HepG2 (cell line): Measurements from ENCODE around the gene ANKRD27. TPM values are rescaled to one million over a fixed set of nuclear protein-coding genes. Genes with fewer than 3 reads are reported as not detected.

Source experiments
- ASH2L ChIP-seq: fragments of 300-600, 200-600 bp; sonication (generic); IDR thresholded peaks from 2 replicates; pipeline ENCODE4 v1.7.0; 2017; ENCODE audit warnings: low read depth, mild to moderate bottlenecking, moderate library complexity, mixed read lengths, low read length; ENCODE audit not compliant: insufficient read length
- GABPB1 ChIP-seq: IDR thresholded peaks from 2 replicates; pipeline ENCODE4 v1.6.1; 2016; ENCODE audit warnings: mild to moderate bottlenecking, missing genetic modification reagents, moderate library complexity, missing compliant biosample characterization
- HMG20A ChIP-seq: IDR thresholded peaks from 2 replicates; pipeline ENCODE4 v1.6.1; 2016; ENCODE audit warnings: borderline replicate concordance
- HNRNPLL ChIP-seq: fragments of 200-400 bp; formaldehyde crosslinking; IDR thresholded peaks from 2 replicates; pipeline ENCODE4 v1.6.1; 2017; ENCODE audit warnings: mild to moderate bottlenecking, low read depth, low read length; ENCODE audit not compliant: poor library complexity, severe bottlenecking
- KDM5B ChIP-seq: sonication (generic); formaldehyde crosslinking; IDR thresholded peaks from 2 replicates; pipeline ENCODE4 v1.4.0; 2020; ENCODE audit warnings: missing genetic modification reagents, mild to moderate bottlenecking, borderline replicate concordance
- RNF2 ChIP-seq: fragments of 450-650 bp; conservative IDR thresholded peaks from 2 replicates; pipeline ENCODE4 v1.6.1; 2016; ENCODE audit warnings: low read depth
- SRY ChIP-seq: sonication (generic); formaldehyde crosslinking; IDR thresholded peaks from 2 replicates; pipeline ENCODE4 v1.8.0; 2022; ENCODE audit warnings: mild to moderate bottlenecking, missing genetic modification reagents
- TAF15 ChIP-seq: fragments of 200-400 bp; formaldehyde crosslinking; IDR thresholded peaks from one replicate; pipeline ENCODE4 v1.6.1; 2018; ENCODE audit warnings: mild to moderate bottlenecking, low read depth, low read length; ENCODE audit not compliant: poor library complexity, severe bottlenecking
- TBX2 ChIP-seq: sonication (generic); formaldehyde crosslinking; IDR thresholded peaks from 2 replicates; pipeline ENCODE4 v1.5.0; 2020; ENCODE audit warnings: missing genetic modification reagents, mild to moderate bottlenecking, borderline replicate concordance
- TGIF2 ChIP-seq: IDR thresholded peaks from 2 replicates; pipeline ENCODE4 v1.6.1; 2016; ENCODE audit warnings: control low read depth, missing compliant biosample characterization
- ZBTB42 ChIP-seq: sonication (generic); formaldehyde crosslinking; IDR thresholded peaks from 2 replicates; pipeline ENCODE4 v1.5.0; 2020; ENCODE audit warnings: mild to moderate bottlenecking, missing genetic modification reagents
- ZC3H13 ChIP-seq: sonication (generic); formaldehyde crosslinking; IDR thresholded peaks from 2 replicates; pipeline ENCODE4 v1.8.1; 2023; ENCODE audit warnings: mild to moderate bottlenecking, missing genetic modification reagents, moderate library complexity
- ZNF253 ChIP-seq: sonication (generic); formaldehyde crosslinking; IDR thresholded peaks from 2 replicates; pipeline ENCODE4 v1.8.0; 2022; ENCODE audit warnings: mild to moderate bottlenecking, missing genetic modification reagents, borderline replicate concordance
- ZNF562 ChIP-seq: sonication (generic); formaldehyde crosslinking; IDR thresholded peaks from 2 replicates; pipeline ENCODE4 v1.8.0; 2022; ENCODE audit warnings: missing genetic modification reagents, borderline replicate concordance
- ZNF749 ChIP-seq: sonication (generic); formaldehyde crosslinking; IDR thresholded peaks from 2 replicates; pipeline ENCODE4 v1.8.0; 2022; ENCODE audit warnings: mild to moderate bottlenecking, missing genetic modification reagents, moderate library complexity, borderline replicate concordance
- ZNF775 ChIP-seq: sonication (generic); formaldehyde crosslinking; IDR thresholded peaks from 2 replicates; pipeline ENCODE4 v1.4.0; 2020; ENCODE audit warnings: missing genetic modification reagents, mild to moderate bottlenecking, moderate library complexity, borderline replicate concordance
- ZNF790 ChIP-seq: sonication (generic); formaldehyde crosslinking; IDR thresholded peaks from 2 replicates; pipeline ENCODE4 v1.8.0; 2022; ENCODE audit warnings: missing genetic modification reagents, mild to moderate bottlenecking, borderline replicate concordance
- ZZZ3 ChIP-seq: sonication (generic); formaldehyde crosslinking; IDR thresholded peaks from 2 replicates; pipeline ENCODE4 v1.4.0; 2020; ENCODE audit warnings: missing genetic modification reagents, mild to moderate bottlenecking, borderline replicate concordance
- polyA plus RNA-seq, 8 experiments: library from polyadenylated mRNA; depleted of rRNA in 3 of 8; stranded (reverse) in 7 of 8; unstranded in 1 of 8; fragments of >200 nt; fragmentation: Illumina TruSeq in 4 of 8; extraction: Trizol in 4 of 8; gene quantifications; 2 replicates each; pipeline versions ENCODE4 v1.2.1 to v1.2.3, GENCODE V29; 2011 to 2016; ENCODE audit warnings: low read depth in 4 of 8, missing spikeins in 1 of 8, mixed read lengths in 1 of 8; ENCODE audit not compliant: insufficient read depth in 1 of 8
- total RNA-seq, 5 experiments: library from RNA; depleted of rRNA; stranded (reverse); fragments of >200 nt; fragmentation: Illumina TruSeq; extraction: Trizol; gene quantifications; 2 replicates each; pipeline ENCODE4 v1.2.3, GENCODE V29; 2016; ENCODE audit warnings: low read depth in 1 of 5
- TF ChIP-seq, protein P1 (sequence below): sonication (generic); formaldehyde crosslinking; IDR thresholded peaks from 2 replicates; pipeline ENCODE4 v1.5.0; 2020; ENCODE audit warnings: mild to moderate bottlenecking, missing genetic modification reagents, moderate library complexity
- TF ChIP-seq, protein P2 (sequence below), 2 experiments: sonication (generic) in 1 of 2; formaldehyde crosslinking in 1 of 2; IDR thresholded peaks; 2 replicates each; pipeline versions ENCODE4 v1.6.1 to v1.9.0; 2014 to 2022; ENCODE audit warnings: antibody characterized with exemption in 1 of 2, borderline replicate concordance in 1 of 2, inconsistent platforms in 1 of 2, low read depth in 1 of 2, missing genetic modification reagents in 1 of 2

Gene ANKRD27
- total and polyA plus RNA-seq, 2 of the 13 experiments (the other 11 are each of a cell fraction or from before 2014, with no cell fraction given), result 22.2 to 23.7 TPM

DNA sequence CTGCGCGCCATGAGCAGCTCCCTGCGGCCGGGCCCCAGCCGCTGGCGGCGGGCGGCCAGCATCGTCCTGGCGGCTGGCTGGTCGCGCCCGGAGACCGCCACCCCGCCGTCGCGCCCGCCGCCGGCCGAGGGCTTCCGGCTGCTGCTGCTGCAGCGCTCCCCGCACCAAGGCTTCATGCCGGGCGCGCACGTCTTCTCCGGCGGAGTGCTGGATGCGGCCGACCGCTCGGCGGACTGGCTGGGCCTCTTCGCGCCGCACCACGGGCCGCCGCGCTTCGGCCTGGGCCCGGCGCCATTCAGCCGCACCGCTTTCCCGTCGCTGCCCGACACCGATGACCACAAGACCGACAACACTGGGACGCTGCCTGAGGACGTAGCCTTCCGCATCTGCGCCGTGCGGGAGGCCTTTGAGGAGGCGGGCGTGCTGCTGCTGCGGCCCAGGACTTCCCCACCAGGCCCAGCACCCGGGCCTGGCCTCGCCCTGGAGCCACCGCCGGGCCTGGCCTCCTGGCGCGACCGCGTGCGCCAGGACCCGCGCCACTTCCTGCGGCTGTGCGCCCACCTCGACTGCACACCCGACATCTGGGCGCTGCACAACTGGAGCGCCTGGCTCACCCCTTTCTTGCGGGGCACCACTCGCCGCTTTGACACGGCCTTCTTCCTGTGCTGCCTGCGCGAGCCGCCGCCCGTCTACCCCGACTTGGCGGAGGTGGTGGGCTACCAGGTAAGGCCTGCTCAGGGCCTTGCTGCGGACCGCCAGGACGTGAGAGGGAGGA is 17.2 kb upstream of the ANKRD27 start (continued):
- TF ChIP-seq, protein P1, sequence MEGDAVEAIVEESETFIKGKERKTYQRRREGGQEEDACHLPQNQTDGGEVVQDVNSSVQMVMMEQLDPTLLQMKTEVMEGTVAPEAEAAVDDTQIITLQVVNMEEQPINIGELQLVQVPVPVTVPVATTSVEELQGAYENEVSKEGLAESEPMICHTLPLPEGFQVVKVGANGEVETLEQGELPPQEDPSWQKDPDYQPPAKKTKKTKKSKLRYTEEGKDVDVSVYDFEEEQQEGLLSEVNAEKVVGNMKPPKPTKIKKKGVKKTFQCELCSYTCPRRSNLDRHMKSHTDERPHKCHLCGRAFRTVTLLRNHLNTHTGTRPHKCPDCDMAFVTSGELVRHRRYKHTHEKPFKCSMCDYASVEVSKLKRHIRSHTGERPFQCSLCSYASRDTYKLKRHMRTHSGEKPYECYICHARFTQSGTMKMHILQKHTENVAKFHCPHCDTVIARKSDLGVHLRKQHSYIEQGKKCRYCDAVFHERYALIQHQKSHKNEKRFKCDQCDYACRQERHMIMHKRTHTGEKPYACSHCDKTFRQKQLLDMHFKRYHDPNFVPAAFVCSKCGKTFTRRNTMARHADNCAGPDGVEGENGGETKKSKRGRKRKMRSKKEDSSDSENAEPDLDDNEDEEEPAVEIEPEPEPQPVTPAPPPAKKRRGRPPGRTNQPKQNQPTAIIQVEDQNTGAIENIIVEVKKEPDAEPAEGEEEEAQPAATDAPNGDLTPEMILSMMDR, result no peak
- TF ChIP-seq TGIF2 (CRISPR knock-in tag) (peak; percentile 36; the same call in 1 of the 2 replicates), ZBTB42 (CRISPR knock-in tag) (peak; percentile 60; the same call in 1 of the 2 replicates), TAF15 (peak; percentile 1), ZNF775 (CRISPR knock-in tag) (no peak), ZNF790 (CRISPR knock-in tag) (peak; percentile 54; the same call in 1 of the 2 replicates), HMG20A (no peak), KDM5B (CRISPR knock-in tag) (0 out of 2 replicates have a peak, but pooled peaks have one; percentile 23), HNRNPLL (peak; percentile 34), ZNF253 (0 out of 2 replicates have a peak, but pooled peaks have one; percentile 30), TBX2 (CRISPR knock-in tag) (peak; percentile 20; the same call in 1 of the 2 replicates), GABPB1 (peak; percentile 74), ZNF562 (CRISPR knock-in tag) (0 out of 2 replicates have a peak, but pooled peaks have one; percentile 54), ZZZ3 (peak; percentile 41; the same call in 1 of the 2 replicates), SRY (CRISPR knock-in tag) (peak; percentile 60), ZNF749 (CRISPR knock-in tag) (peak; percentile 77), ZC3H13 (CRISPR knock-in tag) (peak; percentile 58; the same call in 1 of the 2 replicates), RNF2 (0 out of 2 replicates have a peak, but pooled peaks have one; percentile 43), ASH2L (peak; percentile 65)
- TF ChIP-seq, protein P2, sequence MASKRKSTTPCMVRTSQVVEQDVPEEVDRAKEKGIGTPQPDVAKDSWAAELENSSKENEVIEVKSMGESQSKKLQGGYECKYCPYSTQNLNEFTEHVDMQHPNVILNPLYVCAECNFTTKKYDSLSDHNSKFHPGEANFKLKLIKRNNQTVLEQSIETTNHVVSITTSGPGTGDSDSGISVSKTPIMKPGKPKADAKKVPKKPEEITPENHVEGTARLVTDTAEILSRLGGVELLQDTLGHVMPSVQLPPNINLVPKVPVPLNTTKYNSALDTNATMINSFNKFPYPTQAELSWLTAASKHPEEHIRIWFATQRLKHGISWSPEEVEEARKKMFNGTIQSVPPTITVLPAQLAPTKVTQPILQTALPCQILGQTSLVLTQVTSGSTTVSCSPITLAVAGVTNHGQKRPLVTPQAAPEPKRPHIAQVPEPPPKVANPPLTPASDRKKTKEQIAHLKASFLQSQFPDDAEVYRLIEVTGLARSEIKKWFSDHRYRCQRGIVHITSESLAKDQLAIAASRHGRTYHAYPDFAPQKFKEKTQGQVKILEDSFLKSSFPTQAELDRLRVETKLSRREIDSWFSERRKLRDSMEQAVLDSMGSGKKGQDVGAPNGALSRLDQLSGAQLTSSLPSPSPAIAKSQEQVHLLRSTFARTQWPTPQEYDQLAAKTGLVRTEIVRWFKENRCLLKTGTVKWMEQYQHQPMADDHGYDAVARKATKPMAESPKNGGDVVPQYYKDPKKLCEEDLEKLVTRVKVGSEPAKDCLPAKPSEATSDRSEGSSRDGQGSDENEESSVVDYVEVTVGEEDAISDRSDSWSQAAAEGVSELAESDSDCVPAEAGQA (IDR thresholded peaks at IDR 0.05; ENCODE audit: low read depth), result peak; percentile 3; the same call in 1 of the 2 replicates
- TF ChIP-seq, protein P2 (CRISPR knock-in tag; IDR thresholded peaks at IDR 0.05; ENCODE audit: borderline replicate concordance), result no peak
